ENCODE results near the gene NUP155. TPM values are rescaled to one million over a fixed set of nuclear protein-coding genes. Genes with fewer than 3 reads are reported as not detected.
"Not testable (repeated sequence)": the region's sequence is repeated elsewhere in the genome, so short reads cannot be mapped to it uniquely, and the experiment has no call there.

Gene NUP155
- total RNA-seq, 8 experiments from 2014 or later, result 21.2 to 46.8 (median 25.7) TPM

DNA sequence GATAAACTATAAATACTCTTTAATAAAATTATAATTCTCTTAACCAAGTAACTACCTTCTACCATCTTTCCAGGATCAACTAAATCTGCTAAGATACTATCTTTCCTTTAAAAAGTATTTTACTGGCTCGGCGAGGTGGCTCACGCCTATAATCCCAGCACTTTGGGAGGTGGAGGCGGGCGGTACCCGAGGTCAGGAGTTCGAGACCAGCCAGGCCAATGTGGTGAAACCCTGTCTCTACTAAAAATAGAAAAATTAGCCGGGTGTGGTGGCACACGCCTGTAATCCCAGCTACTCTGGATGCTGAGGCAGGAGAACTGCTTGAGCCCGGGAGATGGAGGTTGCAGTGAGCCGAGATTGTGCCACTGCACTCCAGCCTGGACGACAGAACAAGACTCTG lies 36.2 kb downstream of the NUP155 start:
- ATAC-seq (replicated peaks in 6 of 8); H3K27ac ChIP-seq; H3K4me1 ChIP-seq (replicated peaks in 1 of 2); H3K4me3 ChIP-seq; in situ Hi-C loops (cut with MboI; ENCODE audit: low pct_unique_long_range_greater_than_20kb in 2 of 9, low sequenced_read_pairs in 9 of 9, unreplicated experiment in 9 of 9): not testable (repeated sequence)
- 58 to 100% (median 97%) methylated on average over 1 to 7 of the region's 12 CpGs; no CpG with 5 or more reads in 3 of the 10 experiments for WGBS, 10 experiments

GRCh38 chr5:37326536-37326935 lies 44.4 kb downstream of the NUP155 start:
- in situ Hi-C loops (cut with MboI; ENCODE audit: low pct_unique_long_range_greater_than_20kb in 2 of 9, low sequenced_read_pairs in 9 of 9, unreplicated experiment in 9 of 9), result no loop called here

DNA sequence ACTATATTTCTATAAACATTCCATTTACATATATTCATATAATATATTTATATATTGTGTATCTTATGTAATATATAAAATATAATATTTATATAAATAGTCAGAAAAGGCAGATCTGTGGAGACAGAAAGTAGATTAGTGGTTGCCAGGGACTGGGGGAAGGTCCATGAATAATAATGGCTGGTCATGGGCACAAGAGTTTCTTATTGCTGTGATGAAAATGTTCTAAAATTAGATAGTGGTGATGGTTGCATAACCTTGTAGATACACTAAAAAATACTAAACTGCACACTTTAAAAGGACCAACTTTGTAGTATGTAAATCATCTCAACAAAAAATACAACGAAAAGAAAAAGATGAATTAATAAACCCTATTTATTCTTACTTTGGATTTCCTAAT lies 47.3 kb downstream of the NUP155 start:
- in situ Hi-C loops (cut with MboI; ENCODE audit: low pct_unique_long_range_greater_than_20kb in 2 of 9, low sequenced_read_pairs in 9 of 9, unreplicated experiment in 9 of 9), result loop anchor here in 1 of 9 experiments (25.0 kb wide), 1 partner anchor 111 kb away; no protein-coding TSS in a partner anchor
- Histone ChIP-seq H3K27ac (no peak overlapping the region), H3K4me3 (no peak overlapping the region), H3K4me1 (replicated peaks in 1 of 2) (no peaks in the 10 kb centered on the region)
- no peak for ATAC-seq (replicated peaks in 6 of 8)
- WGBS, 10 experiments, result 75 to 100% (median 89%) methylated on average over 1 of the region's 1 CpG

More at GRCh38 chr5:37326536-37326935, 44.4 kb downstream of the NUP155 start:
- no peak overlapping the region for H3K4me3 ChIP-seq
- no peak for ATAC-seq (replicated peaks in 6 of 8)
- H3K4me1 ChIP-seq (replicated peaks in 1 of 2), result no peaks in the 10 kb centered on the region
- H3K27ac ChIP-seq, result no peak overlapping the region

DNA sequence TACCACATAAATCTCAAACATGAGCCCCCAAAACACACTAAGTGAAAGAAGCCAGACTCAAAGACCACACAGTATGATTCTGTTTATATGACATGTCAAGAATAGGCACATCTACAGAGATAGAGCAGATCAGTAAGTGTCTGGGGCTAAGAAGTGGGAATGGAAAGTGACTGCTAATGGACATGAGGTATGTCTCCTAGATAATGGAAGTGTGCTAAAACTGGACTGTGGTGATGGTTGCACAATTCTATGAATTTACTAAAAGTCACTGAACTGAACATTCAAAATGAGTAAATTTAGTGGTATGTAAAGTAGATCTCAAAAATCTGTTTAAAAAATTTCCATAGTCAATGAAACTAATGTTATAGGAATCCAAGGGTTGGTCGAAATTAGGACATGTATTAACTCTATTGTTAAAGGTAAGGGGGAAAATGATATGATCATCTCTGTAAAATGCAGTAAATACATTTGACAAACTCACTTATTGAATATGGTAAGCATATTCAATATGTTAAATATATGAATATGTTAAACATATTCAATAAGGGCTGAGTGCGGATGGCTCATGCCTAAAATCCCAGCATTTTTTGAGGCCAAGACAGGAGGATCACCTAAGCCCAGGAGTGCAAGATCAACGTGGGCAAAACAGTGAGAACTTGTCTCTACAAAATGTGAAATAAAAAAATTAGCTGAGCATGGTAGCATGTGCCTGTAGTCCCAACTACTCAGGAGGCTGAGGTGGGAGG lies 51.7 kb downstream of the NUP155 start:
- WGBS, 10 experiments, result 19 to 100% (median 86%) methylated on average over 1 to 3 of the region's 3 CpGs; no CpG with 5 or more reads in 1 of the 10 experiments
- peak in 3 of 8 experiments; percentile 53 to 63 (median 55) for ATAC-seq (replicated peaks in 6 of 8)
- in situ Hi-C loops (cut with MboI; ENCODE audit: low pct_unique_long_range_greater_than_20kb in 2 of 9, low sequenced_read_pairs in 9 of 9, unreplicated experiment in 9 of 9), result loop anchor here in 1 of 9 experiments (25.0 kb wide), 1 partner anchor 107 kb away; no protein-coding TSS in a partner anchor
- Histone ChIP-seq H3K27ac (no peak overlapping the region), H3K4me1 (replicated peaks in 1 of 2) (no peaks in the 10 kb centered on the region), H3K4me3 (no peak overlapping the region)

DNA sequence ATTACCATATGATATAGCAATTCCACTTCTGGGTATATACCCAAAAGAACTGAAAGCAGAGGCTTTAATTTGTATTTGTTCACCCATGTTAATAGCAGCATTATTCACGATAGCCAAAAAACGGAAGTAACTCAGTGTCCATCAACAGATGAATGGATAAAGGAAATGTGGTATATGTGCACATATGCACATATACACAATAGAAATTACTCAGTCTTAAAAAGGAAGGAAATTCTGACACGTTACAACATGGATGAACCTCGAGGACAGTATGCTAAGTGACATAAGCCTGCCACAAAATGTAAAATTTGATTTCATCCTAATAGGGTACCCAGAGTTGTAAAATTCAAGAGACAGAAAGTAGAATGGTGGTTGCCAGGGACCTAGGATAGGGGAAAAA lies 54.9 kb downstream of the NUP155 start:
- peak in 3 of 8 experiments; percentile 42 to 84 (median 54) for ATAC-seq (replicated peaks in 6 of 8)
- in situ Hi-C loops (cut with MboI; ENCODE audit: low pct_unique_long_range_greater_than_20kb in 2 of 9, low sequenced_read_pairs in 9 of 9, unreplicated experiment in 9 of 9), result loop anchor here in 1 of 9 experiments (25.0 kb wide), 1 partner anchor 104 kb away; no protein-coding TSS in a partner anchor
- no peak overlapping the region for H3K27ac ChIP-seq
- H3K4me1 ChIP-seq (replicated peaks in 1 of 2), result no peaks in the 10 kb centered on the region
- H3K4me3 ChIP-seq, result no peak overlapping the region
- WGBS, 10 experiments, result 0 to 100% (median 74%) methylated on average over 2 to 4 of the region's 4 CpGs

DNA sequence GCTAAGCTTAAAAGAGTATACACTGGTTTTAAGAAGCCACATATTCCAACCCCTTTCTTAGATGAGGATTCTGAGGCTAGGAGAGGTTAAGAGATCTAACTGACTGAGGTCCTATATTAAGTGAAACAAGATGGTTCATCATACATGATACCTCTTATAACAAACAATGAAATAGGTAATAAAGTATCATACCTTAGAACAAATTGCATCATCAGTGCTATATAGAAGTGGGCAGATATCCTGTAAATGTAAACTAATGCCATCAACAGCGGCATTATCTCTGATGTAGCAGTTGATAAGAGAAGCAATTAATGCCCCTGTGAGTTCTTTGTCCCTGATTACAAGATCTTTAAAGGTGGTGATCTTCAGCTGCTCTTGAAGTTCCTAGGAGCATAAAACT lies 60.5 kb downstream of the NUP155 start:
- Histone ChIP-seq H3K4me3 (no peak overlapping the region), H3K27ac (no peak overlapping the region), H3K4me1 (replicated peaks in 1 of 2) (no peaks in the 10 kb centered on the region)
- in situ Hi-C loops (cut with MboI; ENCODE audit: low pct_unique_long_range_greater_than_20kb in 2 of 9, low sequenced_read_pairs in 9 of 9, unreplicated experiment in 9 of 9), result loop anchor here in 1 of 9 experiments (25.0 kb wide), 1 partner anchor 98 kb away; no protein-coding TSS in a partner anchor
- WGBS, 10 experiments, result 100% methylated on average over 1 of the region's 1 CpG; no CpG with 5 or more reads in 2 of the 10 experiments
- no peak for ATAC-seq (replicated peaks in 6 of 8)

DNA sequence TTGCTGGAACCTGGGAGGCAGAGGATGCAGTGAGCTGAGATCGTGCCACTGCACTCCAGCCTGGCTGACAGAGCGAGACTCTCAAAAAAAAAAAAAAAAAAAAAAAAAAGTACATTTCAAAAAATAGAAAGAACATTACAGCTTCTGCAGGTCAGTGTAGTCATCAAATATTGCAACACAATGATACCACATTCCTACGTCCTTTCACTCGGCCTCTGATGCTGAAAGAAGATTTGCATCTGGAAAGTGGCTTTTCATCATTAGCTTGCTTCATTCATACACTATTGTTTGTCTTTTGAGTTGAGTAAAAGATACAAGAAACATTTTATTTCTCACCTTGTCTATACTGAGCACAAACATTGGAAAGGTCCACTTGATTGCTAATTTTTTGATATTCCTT lies 62.1 kb downstream of the NUP155 start:
- Histone ChIP-seq H3K4me1 (replicated peaks in 1 of 2) (no peaks in the 10 kb centered on the region), H3K4me3 (no peak overlapping the region), H3K27ac (no peak overlapping the region)
- ATAC-seq (replicated peaks in 6 of 8), result no peak
- 79 to 100% (median 93%) methylated on average over 1 to 4 of the region's 4 CpGs; no CpG with 5 or more reads in 1 of the 10 experiments for WGBS, 10 experiments
- in situ Hi-C loops (cut with MboI; ENCODE audit: low pct_unique_long_range_greater_than_20kb in 2 of 9, low sequenced_read_pairs in 9 of 9, unreplicated experiment in 9 of 9), result loop anchor here in 1 of 9 experiments (25.0 kb wide), 1 partner anchor 96 kb away; no protein-coding TSS in a partner anchor

GRCh38 chr5:37304888-37305287 lies 66.0 kb downstream of the NUP155 start:
- in situ Hi-C loops (cut with MboI; ENCODE audit: low pct_unique_long_range_greater_than_20kb in 2 of 9, low sequenced_read_pairs in 9 of 9, unreplicated experiment in 9 of 9), result loop anchor here in 1 of 9 experiments (25.0 kb wide), 1 partner anchor 93 kb away; no protein-coding TSS in a partner anchor
- Histone ChIP-seq H3K27ac (no peak overlapping the region), H3K4me3 (no peak overlapping the region), H3K4me1 (replicated peaks in 1 of 2) (no peaks in the 10 kb centered on the region)
- ATAC-seq (replicated peaks in 6 of 8), result no peak
- 83 to 100% (median 100%) methylated on average over 1 to 2 of the region's 2 CpGs; no CpG with 5 or more reads in 5 of the 10 experiments for WGBS, 10 experiments

DNA sequence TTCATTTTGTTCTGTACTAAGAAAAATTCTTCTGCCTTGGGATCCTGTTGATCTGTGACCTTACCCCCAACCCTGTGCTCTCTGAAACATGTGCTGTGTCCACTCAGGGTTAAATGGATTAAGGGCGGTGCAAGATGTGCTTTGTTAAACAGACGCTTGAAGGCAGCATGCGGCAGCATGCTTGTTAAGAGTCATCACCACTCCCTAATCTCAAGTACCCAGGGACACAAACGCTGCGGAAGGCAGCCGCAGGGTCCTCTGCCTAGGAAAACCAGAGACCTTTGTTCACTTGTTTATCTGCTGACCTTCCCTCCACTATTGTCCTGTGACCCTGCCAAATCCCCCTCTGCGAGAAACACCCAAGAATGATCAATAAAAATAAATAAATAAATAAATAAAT lies 74.6 kb downstream of the NUP155 start:
- H3K27ac ChIP-seq; ATAC-seq (replicated peaks in 6 of 8); in situ Hi-C loops (cut with MboI; ENCODE audit: low pct_unique_long_range_greater_than_20kb in 2 of 9, low sequenced_read_pairs in 9 of 9, unreplicated experiment in 9 of 9); H3K4me1 ChIP-seq (replicated peaks in 1 of 2); H3K4me3 ChIP-seq: not testable (repeated sequence)
- 90 to 100% methylated on average over 1 to 6 of the region's 7 CpGs; no CpG with 5 or more reads in 8 of the 10 experiments for WGBS, 10 experiments

DNA sequence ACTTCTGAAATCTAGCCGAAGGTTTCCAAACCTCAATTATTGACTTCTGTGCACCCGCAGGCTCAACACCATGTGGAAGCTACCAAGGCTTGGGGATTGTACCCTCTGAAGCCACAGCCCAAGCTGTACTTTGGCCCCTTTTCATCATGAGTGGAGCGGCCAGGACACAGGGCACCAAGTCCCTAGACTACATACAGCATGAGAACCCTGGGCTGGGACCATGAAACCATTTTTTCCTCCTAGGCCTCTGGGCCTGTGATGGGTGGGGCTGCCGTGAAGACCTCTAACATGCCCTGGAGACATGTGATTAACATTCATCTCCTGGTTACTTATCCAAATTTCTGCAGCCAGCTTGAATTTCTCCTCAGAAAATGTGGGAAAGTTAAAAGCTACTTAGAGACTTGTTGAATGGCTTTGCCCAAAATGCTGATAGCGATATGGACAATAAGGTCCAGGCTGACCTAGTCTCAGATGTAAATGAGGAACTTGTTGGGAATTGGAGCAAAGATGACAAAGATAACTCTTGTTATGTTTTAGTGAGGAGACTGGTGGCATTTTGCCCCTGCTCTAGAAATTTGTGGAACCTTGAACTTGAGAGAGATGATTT lies 87.6 kb downstream of the NUP155 start:
- WGBS, 10 experiments, result 80 to 100% (median 100%) methylated on average over 1 to 2 of the region's 5 CpGs; no CpG with 5 or more reads in 5 of the 10 experiments
- in situ Hi-C loops (cut with MboI; ENCODE audit: low pct_unique_long_range_greater_than_20kb in 2 of 9, low sequenced_read_pairs in 9 of 9, unreplicated experiment in 9 of 9), result no loop called here
- ATAC-seq (replicated peaks in 6 of 8), result no peak
- Histone ChIP-seq H3K4me3 (no peak overlapping the region), H3K4me1 (replicated peaks in 1 of 2) (no peaks in the 10 kb centered on the region), H3K27ac (no peak overlapping the region)

DNA sequence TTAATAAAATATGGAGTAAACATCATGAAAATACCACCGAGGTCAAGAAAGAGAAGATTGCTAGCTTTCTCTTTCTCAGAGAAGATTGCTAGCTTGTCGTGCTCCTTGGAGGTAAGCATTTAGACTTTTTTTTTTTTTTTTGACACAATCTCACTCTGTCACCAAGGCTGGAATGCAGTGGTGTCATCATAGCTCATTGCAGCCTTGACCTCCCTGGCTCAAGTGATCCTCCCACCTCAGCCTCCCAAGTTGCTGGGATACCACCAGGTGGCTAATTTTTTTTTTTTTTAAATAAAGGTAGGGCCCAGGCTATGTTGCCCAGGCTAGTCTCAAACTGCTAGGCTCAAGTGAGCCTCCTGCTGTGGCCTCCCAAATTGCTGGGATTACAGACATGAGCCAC lies 95.4 kb downstream of the NUP155 start:
- no peak for ATAC-seq (replicated peaks in 6 of 8)
- H3K27ac ChIP-seq, result no peak overlapping the region
- WGBS, 10 experiments, result 42 to 100% (median 70%) methylated on average over 1 to 2 of the region's 2 CpGs; no CpG with 5 or more reads in 1 of the 10 experiments
- no peaks in the 10 kb centered on the region for H3K4me1 ChIP-seq (replicated peaks in 1 of 2)
- no peak overlapping the region for H3K4me3 ChIP-seq
- in situ Hi-C loops (cut with MboI; ENCODE audit: low pct_unique_long_range_greater_than_20kb in 2 of 9, low sequenced_read_pairs in 9 of 9, unreplicated experiment in 9 of 9), result no loop called here

DNA sequence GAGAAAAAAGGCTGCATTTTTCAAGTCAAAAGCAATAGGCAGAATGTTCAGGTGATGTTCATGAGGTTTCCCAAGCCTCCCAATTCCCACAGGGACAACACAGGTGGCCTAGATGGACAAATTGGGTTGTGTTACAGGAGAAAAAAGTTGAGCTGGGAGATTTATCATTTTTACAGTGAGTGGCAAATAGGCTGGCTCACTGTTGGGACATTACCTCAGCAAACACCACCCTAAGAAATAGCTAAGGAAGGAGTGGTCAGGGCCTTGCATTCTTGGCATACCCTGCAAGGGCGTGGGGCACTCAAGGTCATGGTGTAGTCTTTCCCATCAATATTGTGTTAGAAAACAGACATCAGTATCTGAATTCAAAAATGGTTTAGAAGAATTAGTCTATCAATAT lies 98.4 kb downstream of the NUP155 start:
- no peak overlapping the region for H3K4me3 ChIP-seq
- peak in 3 of 8 experiments; percentile 80 to 100 (median 86) for ATAC-seq (replicated peaks in 6 of 8)
- H3K27ac ChIP-seq, result no peak overlapping the region
- 50 to 100% (median 81%) methylated on average over 1 of the region's 1 CpG; no CpG with 5 or more reads in 2 of the 10 experiments for WGBS, 10 experiments
- in situ Hi-C loops (cut with MboI; ENCODE audit: low pct_unique_long_range_greater_than_20kb in 2 of 9, low sequenced_read_pairs in 9 of 9, unreplicated experiment in 9 of 9), result no loop called here
- no peaks in the 10 kb centered on the region for H3K4me1 ChIP-seq (replicated peaks in 1 of 2)

DNA sequence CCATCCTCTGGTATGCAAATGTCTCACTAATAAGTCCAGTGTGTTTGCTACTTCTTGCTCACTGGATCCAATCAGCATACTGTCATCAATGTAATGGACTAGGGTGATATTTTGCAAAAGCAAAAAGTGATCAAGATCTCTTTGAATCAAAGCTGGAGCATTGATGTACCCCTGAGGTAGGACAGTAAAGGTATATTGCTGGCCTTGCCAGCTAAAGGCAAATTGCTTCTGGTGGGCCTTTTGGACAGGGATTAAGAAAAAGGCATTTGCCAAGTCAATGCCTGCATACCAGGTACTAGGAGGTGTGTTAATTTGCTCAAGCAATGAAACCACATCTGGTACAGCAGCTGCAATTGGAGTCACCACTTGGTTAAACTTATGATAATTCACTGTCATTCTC lies 102.8 kb downstream of the NUP155 start:
- H3K4me3 ChIP-seq; in situ Hi-C loops (cut with MboI; ENCODE audit: low pct_unique_long_range_greater_than_20kb in 2 of 9, low sequenced_read_pairs in 9 of 9, unreplicated experiment in 9 of 9); ATAC-seq (replicated peaks in 6 of 8): not testable (repeated sequence)

More for the DNA sequence above, 102.8 kb downstream of the NUP155 start:
- not testable (repeated sequence) for H3K27ac ChIP-seq; H3K4me1 ChIP-seq (replicated peaks in 1 of 2)

Measured in motor neuron (in vitro differentiated cells).